Stimulated activated CD4-positive, alpha-beta T cell treated with anti-CD3 and anti-CD28 coated beads, Interleukin-12 subunit alpha, Interleukin-12 subunit beta, amount 100 ng/mL, for 48 hours (primary cell): ENCODE data around the gene TTC38.
"Not testable (repeated sequence)": the region's sequence is repeated elsewhere in the genome, so short reads cannot be mapped to it uniquely, and the experiment has no call there.

Source experiments
- DNase-seq, 3 donors: peaks; one replicate each; pipeline ENCODE4 v3.0.0-alpha.2; 2020; ENCODE audit warnings: low read depth in 2 of 3, low spot score in 1 of 3

The TTC38 gene

DNA sequence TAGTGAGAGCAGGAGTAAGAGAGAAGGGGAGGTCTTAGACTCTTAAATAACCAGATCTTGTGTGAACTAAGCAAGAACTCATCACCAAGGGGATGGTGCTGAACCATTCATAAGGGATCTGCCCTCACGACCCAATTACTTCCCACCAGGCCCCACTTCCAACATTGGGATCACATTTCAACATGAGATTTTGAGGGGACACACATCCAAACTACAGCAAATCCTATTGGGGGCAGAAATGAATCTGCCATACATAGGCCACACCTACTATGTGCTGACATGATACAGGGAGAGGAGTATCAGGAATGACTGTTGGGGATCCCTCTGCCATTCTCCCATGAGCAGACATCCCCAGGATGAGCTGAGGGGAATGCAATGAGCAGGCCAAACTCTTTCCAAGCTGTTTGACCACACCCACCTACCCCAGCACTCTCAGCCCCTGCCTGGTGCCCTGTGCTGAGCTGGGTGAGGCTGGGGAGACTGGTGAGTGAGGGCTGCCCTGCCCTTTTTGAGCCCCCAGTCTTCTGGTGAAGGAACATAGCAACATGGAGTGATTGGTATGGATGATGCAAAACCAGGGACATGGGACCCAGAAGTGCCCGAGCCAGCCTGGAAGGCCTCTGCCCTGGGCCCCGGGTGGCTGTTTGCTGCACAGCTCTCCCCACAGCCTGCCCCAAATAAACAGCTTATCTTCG is 27.6 kb downstream of the TTC38 start:
- DNase-seq = no peak

DNA sequence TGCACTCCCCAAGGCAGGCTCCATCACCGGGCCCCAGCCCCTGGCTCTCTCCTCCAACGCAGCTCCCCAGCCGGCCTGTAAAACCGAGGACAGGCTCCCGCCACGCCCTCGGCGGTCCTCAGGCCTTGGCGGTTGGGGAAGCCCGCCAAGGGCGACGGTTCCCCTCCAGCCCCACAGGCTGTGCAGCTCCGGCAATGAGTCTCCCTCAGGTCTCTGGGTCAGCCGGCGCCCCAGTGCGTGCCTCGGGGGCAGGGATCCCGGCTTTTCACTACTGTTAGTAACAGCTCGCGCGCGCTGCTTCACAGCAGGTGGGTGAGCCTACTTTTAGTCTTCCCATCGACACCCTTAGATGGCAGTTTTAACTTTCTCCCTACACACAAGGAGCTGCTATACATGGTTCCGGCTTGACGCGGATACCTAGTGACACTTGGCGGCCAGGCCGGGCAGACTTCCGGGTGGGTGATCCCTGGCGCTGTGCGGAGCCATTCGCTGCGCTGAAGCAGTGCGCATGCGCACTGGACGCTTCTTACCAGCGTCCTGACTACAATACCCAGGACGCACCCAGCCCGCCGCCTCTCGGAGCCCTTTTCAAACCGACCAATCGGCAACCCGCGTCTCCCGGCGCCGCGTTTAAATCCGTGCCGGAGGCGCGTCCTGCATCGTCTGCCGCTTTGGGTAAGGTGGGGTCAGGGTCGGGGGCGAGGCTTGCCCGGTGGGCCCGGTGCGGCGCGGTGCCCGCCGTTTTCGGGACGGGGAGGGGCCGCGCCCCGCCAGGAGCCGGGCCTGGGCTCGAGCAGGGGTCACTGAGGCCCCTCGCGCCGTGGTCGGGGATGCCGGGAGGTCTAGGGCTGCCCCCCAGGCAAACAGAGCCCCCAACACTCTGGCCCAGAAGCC is 28.7 kb downstream of the TTC38 start, which contains the start of gene GTSE1:
Gene GTSE1 (plus strand): TSS at position 614 of the 894 bp plus-strand sequence. CDS start 531 bp downstream, outside the sequence.
- DNase-seq = peak; percentile 91 to 97 (median 96)

DNA sequence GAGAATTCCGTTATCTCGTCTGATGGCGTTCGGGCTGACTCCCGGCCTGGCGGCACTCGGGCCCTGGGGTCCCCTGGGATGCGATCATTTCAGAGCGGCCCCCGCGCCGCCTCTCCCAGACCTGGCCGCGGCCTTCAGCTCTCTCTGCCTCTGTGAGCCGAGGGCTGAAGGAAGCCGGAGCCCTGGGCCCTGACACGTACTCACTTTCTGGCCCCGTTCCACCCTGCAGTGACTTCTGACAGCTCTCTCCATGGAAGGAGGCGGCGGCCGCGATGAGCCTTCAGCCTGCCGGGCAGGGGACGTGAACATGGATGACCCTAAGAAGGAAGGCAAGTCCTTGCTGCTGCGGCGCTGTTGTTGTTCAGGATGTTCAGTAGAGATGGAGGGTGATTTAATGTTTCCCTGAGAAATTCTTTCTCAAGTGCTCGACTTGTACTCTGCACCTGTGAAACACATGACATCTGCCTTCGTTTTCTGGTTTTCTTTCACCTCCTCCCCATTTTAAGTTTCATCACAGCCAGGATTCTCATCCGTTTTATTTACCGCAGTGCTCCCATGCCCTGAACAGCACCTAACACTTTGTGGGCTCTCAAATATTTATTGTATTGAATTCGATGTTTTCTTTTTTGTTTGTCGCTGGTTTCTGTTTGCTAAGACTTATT is 29.5 kb downstream of the TTC38 start:
- no peak for DNase-seq

- no peak for DNase-seq
These were observed 31.3 kb downstream of the TTC38 start for GRCh38 chr22:46299101-46299500.

GRCh38 chr22:46300491-46300890 is 32.7 kb downstream of the TTC38 start:
- DNase-seq = no peak

DNA sequence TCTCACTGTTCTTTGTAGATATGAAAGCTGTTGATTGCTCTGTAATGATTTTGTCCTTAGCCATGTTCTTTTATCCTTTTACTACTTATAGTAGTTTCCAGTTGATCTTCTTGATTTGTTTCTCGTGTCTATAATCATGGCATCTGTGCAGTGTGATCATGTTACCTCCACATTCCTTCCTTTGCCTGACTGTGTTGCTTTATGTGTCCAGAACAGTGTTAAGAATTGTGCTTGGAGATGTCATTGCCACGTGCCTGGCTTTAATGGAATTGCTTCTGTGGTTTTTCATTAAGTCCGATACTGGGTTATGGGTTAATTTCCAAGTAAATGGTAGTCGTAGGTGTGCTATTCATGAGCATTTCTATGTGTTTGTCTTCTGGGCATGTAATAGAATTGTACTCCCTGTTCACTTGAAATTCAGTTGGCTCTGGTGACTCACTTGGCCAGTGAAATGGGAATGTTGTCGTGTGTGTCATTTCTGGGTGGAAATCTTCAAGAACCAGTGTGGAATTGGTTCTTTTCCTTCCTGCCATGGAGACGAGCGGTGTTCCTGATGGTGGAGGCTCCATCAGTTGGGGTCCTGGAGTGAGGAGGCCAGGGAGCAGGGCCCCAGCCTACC is 35.6 kb downstream of the TTC38 start:
- no peak for DNase-seq

GRCh38 chr22:46308283-46308988 is 40.6 kb downstream of the TTC38 start:
- no peak for DNase-seq

DNA sequence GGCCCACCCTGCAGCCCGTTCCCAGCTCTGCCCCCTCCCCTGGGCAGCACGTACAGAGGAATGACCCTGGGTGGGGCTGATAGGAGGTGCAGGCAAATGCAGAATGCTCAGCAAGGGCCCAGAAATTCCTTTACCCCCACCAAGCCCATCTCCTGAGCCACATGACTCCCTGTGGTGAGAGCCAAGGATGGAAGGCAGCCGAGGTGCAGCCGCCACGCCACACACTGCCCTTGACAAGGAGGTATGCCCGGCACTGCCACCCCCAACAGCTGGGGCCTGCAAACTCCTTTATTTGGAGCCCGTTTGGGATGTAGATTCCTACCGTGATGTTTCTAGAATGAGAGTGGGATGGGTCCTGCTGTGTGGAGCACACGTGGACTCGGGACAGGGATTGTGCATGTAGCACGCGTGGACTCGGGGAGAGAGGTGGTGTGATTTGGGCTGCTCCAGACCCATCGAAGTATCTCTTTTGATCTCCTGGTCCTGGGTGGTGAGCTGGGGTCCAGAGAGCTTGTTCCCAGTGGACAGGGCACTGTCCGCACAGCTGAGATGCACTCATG is 41.8 kb downstream of the TTC38 start:
- DNase-seq = no peak

- DNase-seq = no peak
These were observed 44.2 kb downstream of the TTC38 start for GRCh38 chr22:46312056-46312455.

DNA sequence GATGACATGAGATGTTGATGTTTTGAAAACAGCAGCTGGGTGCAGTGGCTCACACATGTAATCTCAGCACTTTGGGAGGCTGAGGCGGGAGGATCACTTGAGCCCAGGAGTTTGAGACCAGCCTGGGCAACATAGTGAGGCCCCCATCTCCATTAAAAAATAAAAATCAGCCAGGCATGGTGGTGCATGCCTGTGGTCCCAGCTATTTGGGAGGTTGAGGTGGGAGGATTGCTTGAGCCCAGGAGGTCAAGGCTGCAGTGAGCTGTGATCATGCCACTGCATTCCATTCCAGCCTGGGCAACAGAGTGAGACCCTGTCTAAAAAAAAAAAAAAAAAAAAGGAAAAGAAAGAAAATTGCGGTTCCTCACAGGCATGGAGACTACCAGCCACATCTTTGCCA is 45.0 kb downstream of the TTC38 start:
- not testable (repeated sequence) for DNase-seq

DNA sequence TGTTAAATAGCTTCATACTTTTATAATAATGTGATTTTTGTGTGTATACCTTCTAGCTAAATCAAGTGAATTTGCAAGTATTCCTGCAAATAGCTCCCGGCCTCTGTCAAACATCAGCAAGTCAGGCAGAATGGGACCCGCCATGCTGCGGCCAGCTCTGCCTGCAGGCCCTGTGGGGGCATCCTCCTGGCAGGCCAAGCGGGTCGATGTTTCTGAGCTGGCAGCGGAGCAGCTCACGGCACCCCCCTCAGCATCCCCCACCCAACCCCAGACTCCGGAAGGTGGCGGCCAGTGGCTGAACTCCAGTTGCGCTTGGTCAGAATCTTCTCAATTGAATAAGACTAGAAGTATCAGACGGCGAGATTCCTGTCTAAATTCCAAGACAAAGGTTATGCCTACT is 48.2 kb downstream of the TTC38 start:
- DNase-seq = no peak

- DNase-seq = no peak
These were observed 49.8 kb downstream of the TTC38 start for GRCh38 chr22:46317646-46318045.

DNA sequence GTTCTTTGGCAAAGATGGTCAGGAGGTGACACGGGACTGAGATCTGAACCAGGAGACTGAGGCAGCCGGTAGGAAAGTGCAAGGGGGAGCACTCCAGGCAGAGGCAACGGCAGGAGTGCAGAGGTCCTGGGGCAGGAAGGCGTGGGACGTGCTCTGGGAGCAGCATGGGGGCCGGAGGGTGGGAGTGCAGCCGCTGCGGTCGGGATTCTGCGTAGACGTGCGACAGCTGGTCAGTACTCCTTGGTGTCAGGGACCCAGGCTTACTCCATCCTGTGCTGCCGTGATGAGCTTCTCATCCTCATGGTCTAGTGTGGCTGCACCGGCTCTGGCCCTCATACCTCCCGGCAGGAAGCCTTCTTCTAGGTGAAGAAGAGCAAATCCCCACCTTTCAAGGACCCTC is 50.8 kb downstream of the TTC38 start:
- no peak for DNase-seq

DNA sequence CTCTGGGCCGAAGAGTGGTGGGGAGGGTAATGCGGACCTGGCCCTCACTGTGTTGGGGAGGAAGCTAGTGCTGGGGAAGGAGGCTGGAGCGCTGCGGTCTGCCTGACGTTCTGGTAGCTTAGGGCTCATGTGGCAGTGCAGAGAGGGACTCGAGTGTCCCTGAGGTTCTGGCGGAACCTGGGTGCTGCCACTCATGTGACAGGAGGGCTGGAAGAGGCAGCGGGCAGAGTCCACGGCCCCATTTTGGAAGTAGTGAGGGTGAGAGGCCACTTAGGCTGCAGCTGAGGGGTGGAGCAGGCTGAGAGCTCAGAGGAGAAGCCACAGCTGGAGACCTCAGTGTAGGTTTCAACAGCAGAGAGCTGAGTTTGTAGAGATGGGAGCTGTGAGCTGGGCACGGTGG is 51.5 kb downstream of the TTC38 start:
- DNase-seq = no peak

DNA sequence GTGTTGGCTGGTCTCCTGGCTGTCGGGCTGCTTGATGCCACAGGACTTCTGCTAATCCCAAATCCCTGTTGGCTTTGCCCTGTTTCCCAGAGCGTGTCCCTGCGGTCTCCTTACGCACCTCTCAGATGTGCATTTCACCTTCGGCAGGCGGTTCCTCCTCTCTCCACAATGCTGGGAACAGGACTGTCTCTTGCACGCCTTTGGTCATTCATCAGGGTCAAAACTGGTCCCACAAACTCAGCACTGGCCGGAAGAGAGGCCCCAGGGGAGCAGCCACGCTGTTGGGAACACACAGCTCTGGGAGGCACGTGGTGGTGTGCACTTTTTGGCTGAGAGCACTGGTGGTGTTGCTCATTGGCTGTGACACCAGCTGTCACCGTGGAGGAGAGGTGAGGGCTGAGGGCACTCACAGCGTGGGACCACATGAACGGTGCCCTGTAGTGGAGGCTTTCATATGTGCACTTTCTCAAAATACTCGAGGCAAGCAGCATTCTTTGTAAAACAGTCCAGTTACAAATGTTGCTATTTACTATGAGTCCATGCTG is 52.4 kb downstream of the TTC38 start:
- DNase-seq = no peak

DNA sequence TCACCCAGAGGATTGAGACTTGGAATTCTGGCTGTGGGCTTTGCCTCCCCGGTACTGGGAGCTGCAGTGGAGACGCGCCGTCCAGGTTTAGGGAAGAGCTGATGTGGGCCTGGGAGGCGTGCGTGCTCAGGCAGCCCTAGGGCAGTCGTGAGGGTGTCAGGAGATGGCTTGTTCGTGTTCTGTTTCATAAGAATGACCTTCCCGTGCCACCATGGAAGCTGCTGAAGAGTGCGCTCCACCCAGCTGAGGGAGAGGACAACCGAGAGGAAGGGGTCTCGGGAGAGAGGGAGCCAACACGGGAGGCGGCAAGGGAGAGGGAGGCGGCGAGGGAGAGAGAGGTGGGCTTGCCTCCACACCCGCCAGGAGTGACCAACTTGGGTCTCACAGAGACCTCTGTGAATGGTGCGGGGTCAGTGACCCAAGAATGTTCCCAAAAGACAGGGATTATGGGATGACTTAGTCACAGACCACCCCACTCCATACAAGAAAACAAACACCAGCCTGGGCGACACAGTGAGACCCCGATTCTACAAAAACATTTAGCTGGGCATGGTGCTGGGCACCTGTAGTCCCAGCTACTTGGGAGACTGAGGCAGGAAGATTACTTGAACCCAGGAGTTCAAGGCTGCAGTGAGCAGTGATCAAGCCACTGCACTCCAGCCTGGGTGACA is 53.0 kb downstream of the TTC38 start:
- DNase-seq = no peak

DNA sequence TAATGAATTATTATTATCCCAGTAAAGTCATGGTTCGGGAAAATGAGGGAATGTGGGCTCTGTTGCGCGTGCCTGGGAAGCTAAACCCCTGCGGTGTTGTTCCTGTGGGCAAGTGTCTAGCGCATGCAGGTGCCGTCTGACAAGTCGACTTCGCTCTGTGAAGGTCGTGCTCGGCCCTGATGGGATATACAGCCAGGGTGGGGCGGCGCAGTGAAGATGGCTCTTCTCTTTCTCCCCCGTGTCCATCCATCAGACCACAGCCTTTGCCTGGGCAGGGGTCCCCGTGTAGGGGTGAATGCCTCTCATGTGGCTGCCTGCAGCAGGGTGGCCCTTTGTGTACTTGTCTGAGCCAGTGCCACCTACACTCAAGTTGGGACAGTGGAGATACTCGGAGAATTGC is 54.9 kb downstream of the TTC38 start:
- no peak for DNase-seq

DNA sequence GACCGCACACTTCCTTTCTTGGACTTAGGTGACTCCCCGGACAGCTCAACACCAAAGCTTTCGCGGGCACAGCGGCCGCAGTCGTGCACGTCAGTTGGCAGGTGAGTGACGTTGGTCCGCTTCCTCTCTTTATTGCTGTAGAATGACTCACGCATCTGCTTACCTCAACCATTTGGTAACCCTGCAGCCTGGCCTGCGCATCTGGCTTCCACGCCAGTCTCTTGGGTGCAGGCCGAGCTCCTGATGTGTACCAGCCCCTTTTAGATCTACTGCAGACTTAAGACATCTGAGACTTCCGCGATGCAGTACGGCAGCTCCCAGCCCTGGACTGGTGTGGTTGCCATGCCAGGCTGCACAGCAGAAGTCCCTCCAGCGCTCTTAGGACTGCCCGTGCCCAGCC is 55.4 kb downstream of the TTC38 start:
- no peak for DNase-seq

DNA sequence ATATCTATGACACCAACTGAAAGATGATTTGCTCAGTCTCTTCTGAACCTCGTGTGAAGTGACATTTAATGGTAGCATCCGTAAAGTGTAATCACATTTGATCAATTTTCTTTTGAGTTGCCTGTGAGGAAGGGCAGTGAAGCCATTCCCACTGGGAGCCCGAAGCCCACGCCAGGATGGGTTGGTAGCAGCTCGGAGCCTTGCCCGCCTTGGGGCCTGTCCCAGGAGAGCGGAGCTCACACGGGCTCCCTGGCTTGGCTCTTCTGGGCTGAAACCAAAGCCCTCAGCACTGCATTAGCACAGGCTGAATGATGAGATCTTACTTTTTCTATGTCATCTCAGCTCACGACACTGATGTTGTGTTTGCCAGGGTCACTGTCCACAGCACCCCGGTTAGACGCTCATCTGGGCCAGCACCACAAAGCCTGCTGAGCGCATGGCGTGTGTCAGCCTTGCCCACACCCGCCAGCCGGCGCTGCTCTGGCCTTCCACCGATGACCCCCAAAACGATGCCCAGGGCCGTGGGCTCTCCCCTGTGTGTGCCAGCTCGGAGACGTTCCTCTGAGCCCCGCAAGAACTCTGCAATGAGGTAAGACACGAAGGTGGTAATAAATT is 58.4 kb downstream of the TTC38 start:
- no peak for DNase-seq
